ENCODE results near the gene BTRC. TPM values are rescaled to one million over a fixed set of nuclear protein-coding genes. Genes with fewer than 3 reads are reported as not detected.

The BTRC gene
- total RNA-seq, 1 donor from 2014 or later = 27.5 TPM

DNA sequence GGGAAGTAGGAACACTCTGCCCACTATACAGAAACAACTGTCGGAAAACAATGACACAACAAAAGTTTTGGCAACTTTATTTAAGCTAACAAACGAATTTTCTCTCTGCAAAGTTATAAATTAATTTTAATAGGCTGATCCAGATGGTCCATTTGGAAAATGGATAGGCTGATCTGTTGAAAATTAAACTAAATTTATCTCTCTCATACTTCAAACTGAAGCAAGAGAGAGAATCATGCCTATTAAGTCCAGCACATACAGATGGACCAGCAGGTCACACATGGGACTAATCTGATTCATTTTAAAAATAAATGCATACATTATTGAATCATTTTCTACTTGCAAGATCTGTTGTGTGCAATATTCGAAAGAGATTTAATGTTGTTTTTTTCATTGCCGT lies 110.1 kb downstream of the BTRC start:
- H3K27me3 Mint-ChIP-seq (ENCODE audit: unreplicated experiment) = no peaks in the 10 kb centered on the region
- peaks cover 8% of the 10 kb centered on the region for H3K4me1 Mint-ChIP-seq (ENCODE audit: unreplicated experiment)
- TF ChIP-seq, protein P1, sequence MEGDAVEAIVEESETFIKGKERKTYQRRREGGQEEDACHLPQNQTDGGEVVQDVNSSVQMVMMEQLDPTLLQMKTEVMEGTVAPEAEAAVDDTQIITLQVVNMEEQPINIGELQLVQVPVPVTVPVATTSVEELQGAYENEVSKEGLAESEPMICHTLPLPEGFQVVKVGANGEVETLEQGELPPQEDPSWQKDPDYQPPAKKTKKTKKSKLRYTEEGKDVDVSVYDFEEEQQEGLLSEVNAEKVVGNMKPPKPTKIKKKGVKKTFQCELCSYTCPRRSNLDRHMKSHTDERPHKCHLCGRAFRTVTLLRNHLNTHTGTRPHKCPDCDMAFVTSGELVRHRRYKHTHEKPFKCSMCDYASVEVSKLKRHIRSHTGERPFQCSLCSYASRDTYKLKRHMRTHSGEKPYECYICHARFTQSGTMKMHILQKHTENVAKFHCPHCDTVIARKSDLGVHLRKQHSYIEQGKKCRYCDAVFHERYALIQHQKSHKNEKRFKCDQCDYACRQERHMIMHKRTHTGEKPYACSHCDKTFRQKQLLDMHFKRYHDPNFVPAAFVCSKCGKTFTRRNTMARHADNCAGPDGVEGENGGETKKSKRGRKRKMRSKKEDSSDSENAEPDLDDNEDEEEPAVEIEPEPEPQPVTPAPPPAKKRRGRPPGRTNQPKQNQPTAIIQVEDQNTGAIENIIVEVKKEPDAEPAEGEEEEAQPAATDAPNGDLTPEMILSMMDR (IDR thresholded peaks at IDR 0.05; ENCODE audit: unreplicated experiment) = no peak
- H3K27ac Mint-ChIP-seq (ENCODE audit: unreplicated experiment) = no peak overlapping the region
- H3K36me3 Mint-ChIP-seq (ENCODE audit: low read depth, unreplicated experiment) = no peaks in the 10 kb centered on the region
- H3K9me3 Mint-ChIP-seq (ENCODE audit: unreplicated experiment) = no peaks in the 10 kb centered on the region
- H3K4me3 Mint-ChIP-seq (ENCODE audit: unreplicated experiment) = no peak overlapping the region
- DNase-seq (ENCODE audit: low spot score) = no peak

DNA sequence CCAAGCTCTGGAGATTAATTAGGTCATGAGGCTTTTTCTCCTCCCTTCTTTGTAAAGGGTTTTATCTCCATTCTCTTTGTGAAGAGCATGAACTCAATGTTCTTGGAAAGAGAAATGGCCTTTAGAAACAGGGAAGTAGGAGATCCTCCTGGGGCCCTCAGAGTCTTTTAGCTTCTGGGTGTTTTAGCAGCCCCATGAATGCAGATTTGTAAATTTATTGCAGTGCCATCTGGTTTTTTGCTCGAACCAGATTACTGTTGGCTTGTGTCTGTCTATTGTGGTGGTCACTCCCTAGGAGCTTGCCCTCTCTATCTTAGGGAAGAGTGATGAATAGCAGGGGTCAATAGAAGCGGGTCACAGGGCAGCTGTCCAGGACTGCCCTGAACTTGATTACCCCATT lies 110.6 kb downstream of the BTRC start:
- no peaks in the 10 kb centered on the region for H3K27me3 Mint-ChIP-seq (ENCODE audit: unreplicated experiment)
- TF ChIP-seq, protein P1 (IDR thresholded peaks at IDR 0.05; ENCODE audit: unreplicated experiment) = no peak
- peaks cover 8% of the 10 kb centered on the region for H3K4me1 Mint-ChIP-seq (ENCODE audit: unreplicated experiment)
- H3K9me3 Mint-ChIP-seq (ENCODE audit: unreplicated experiment) = no peaks in the 10 kb centered on the region
- H3K4me3 Mint-ChIP-seq (ENCODE audit: unreplicated experiment) = no peak overlapping the region
- no peaks in the 10 kb centered on the region for H3K36me3 Mint-ChIP-seq (ENCODE audit: low read depth, unreplicated experiment)
- no peak for DNase-seq (ENCODE audit: low spot score)
- no peak overlapping the region for H3K27ac Mint-ChIP-seq (ENCODE audit: unreplicated experiment)

DNA sequence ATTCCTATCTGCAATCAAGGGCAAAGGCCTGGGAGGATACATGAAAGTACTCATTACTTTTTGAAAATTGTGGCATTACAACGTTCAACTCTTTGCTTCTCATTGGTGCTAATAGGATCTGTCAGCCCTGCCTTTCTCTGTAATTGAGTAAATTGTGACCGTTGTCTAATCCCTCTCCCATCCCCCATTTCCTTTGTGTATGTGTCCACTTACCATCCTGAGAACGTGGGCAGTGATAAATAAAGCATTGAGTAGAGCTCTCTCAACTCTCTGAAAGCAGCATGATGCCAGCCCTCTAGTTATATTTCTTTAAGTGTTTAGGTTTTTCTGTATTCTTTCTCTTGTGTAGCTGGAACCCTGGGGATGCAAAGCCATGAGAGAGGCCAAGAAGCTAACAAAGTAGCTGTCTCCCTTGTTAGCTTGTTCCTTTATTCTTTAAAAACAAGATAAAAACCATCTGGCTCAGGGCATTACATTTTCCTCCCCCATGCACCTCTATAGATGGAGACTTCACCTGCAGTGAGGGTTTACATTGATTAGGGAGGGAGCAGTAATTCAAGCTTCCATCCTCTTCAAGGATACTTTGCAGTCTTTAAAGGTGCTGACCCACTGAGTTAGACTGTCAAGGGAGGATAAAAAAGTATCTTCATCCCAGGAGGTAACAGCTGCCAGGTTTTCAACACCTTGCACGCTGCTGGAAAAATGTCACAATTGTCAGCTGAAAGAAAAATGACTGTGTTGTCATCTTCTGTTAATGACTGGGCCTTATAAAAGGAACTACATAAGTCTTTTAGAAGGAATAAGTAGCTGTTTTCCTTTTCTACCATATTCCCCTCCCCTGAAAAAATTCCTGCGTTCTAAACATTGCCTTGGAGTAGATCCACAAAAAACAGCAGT lies 112.3 kb downstream of the BTRC start:
- Mint-ChIP-seq H3K9me3 (ENCODE audit: unreplicated experiment) (no peaks in the 10 kb centered on the region), H3K27ac (ENCODE audit: unreplicated experiment) (no peak overlapping the region), H3K4me3 (ENCODE audit: unreplicated experiment) (no peak overlapping the region), H3K27me3 (ENCODE audit: unreplicated experiment) (no peaks in the 10 kb centered on the region), H3K36me3 (ENCODE audit: low read depth, unreplicated experiment) (no peaks in the 10 kb centered on the region), H3K4me1 (ENCODE audit: unreplicated experiment) (peaks cover 8% of the 10 kb centered on the region)
- no peak for DNase-seq (ENCODE audit: low spot score)
- TF ChIP-seq, protein P1 (IDR thresholded peaks at IDR 0.05; ENCODE audit: unreplicated experiment) = no peak

DNA sequence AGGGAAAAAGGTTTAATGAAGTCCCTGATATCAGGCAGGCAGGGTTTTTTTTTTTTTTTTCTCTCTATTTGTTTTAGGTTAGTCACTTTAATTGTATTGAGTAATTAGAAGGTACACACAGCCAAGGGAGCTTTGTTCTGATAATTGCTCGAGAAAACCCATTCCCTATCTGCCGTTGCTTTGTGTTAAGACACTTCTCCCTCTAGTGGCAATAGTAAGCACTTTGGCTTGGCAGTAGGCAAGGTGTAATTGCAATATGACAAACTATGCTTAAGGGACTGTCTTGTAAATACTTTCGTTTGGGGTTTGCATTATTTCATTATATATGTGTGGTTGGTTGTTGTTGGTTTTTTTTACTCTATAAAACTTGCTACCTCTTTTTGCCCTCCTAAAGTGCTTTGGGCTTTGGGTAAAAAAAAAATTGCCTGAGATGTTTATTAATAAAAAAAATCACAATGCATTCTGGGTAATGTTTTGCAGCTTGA lies 113.4 kb downstream of the BTRC start:
- Mint-ChIP-seq H3K4me3 (ENCODE audit: unreplicated experiment) (no peak overlapping the region), H3K27ac (ENCODE audit: unreplicated experiment) (no peak overlapping the region), H3K27me3 (ENCODE audit: unreplicated experiment) (no peaks in the 10 kb centered on the region), H3K4me1 (ENCODE audit: unreplicated experiment) (peaks cover 8% of the 10 kb centered on the region), H3K36me3 (ENCODE audit: low read depth, unreplicated experiment) (no peaks in the 10 kb centered on the region), H3K9me3 (ENCODE audit: unreplicated experiment) (no peaks in the 10 kb centered on the region)
- peak; percentile 32 for DNase-seq (ENCODE audit: low spot score)
- TF ChIP-seq, protein P1 (IDR thresholded peaks at IDR 0.05; ENCODE audit: unreplicated experiment) = peak; percentile 73

DNA sequence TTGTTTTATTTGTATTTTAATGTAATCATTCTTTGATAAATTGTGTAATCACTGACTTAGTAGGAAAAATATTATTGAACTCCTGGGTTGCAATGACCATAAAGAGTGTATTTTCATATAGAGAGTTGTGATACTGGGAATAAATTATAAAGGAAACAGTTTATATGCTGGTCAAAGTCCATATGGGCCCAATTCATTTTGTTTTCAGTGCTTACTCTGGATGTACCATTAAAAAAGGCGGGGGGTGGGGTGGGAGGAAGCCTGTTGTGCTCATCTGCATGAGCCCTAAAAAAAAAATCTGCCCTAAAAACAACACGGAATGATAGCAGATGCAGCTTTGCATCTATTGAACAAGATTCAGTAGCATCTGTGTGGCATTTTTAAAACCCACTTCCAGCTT lies 114.2 kb downstream of the BTRC start:
- Mint-ChIP-seq H3K27ac (ENCODE audit: unreplicated experiment) (no peak overlapping the region), H3K27me3 (ENCODE audit: unreplicated experiment) (no peaks in the 10 kb centered on the region), H3K36me3 (ENCODE audit: low read depth, unreplicated experiment) (no peaks in the 10 kb centered on the region), H3K4me3 (ENCODE audit: unreplicated experiment) (no peak overlapping the region), H3K4me1 (ENCODE audit: unreplicated experiment) (peaks cover 8% of the 10 kb centered on the region), H3K9me3 (ENCODE audit: unreplicated experiment) (no peaks in the 10 kb centered on the region)
- no peak for DNase-seq (ENCODE audit: low spot score)
- TF ChIP-seq, protein P1 (IDR thresholded peaks at IDR 0.05; ENCODE audit: unreplicated experiment) = no peak
